Measurements from ENCODE around the gene SH3BP5.

The SH3BP5 gene

DNA sequence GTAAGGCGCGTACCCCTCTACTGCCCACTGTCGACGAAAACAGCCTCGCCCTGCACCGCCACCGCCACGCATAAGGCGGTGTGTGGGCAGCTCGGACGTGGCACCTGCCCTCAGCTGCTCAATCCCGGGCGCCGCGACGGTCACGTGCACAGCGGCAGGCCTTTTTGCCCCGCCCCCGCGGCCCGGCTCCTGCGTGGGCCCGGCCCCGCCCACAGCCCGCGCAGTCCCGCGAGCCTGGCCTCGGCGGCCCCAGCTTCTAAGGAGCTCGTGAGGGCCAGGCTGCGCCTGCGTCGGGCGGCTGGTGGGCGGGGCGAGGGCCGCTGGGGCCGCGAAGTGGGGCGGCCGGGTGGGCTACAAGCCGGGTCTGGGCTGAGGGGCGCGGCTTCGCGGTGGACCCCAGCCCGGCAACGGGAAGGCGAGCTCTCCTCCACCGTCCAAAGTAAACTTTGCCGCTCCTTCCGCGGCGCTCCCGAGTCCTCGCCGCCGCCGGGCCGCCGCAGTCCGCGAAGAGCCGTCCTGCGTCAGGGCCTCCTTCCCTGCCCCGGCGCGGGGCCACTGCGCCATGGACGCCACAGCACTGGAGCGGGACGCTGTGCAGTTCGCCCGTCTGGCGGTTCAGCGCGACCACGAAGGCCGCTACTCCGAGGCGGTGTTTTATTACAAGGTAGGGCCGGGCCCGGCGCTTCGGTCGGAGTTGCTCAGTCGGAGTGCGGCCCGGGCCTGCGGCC is 126.3 kb downstream of the SH3BP5 start, which contains the start of gene CAPN7:
Gene CAPN7, plus strand, starts transcription at position 313 of the 728 bp plus-strand sequence. Its CDS starts 250 bp downstream, at position 563.
- H3K79me2 ChIP-seq (ENCODE audit: control insufficient read depth, insufficient read depth, low read length, unreplicated experiment): peaks cover 42% of the 10 kb centered on the region
- peak within 1 kb of the TSS; percentile 100 for H3K4me3 ChIP-seq (ENCODE audit: low read depth, low read length)
- H3K36me3 ChIP-seq (ENCODE audit: insufficient read depth, low read length): no peaks in the 10 kb centered on the region
- H3K27ac ChIP-seq (ENCODE audit: low read depth, low read length): peak within 1 kb of the TSS; percentile 73
- no peaks in the 10 kb centered on the region for H3K27me3 ChIP-seq (ENCODE audit: insufficient read depth, low read length)
- H2AFZ ChIP-seq (ENCODE audit: low read length, unreplicated experiment): peak within 1 kb of the TSS; percentile 90
- H3K4me1 ChIP-seq (ENCODE audit: control insufficient read depth, insufficient read depth, low read length, unreplicated experiment): peaks cover 17% of the 10 kb centered on the region

DNA sequence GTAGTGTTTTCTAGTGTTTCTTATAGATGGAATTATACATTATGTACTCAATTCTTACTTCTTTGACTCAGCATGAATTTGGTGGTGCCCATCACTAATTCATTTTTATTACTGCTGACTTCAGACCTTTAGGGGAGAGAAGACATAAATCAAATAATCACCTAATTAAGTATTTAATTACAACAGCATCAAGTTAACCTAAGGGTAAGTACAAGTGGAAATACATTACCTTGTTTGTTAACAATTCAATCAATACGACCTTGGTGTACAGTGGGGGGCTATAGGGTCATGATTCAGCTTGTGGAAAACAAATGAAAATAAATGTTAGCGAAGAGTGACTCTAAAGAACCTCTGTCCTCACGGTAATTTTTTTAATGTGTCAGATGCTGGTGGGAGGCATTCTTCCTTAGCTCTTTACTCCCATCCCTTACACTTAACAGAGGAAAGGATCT is 126.9 kb downstream of the SH3BP5 start:
- Histone ChIP-seq H2AFZ (ENCODE audit: low read length, unreplicated experiment) (peak overlapping the region; percentile 71), H3K27ac (ENCODE audit: low read depth, low read length) (peak overlapping the region; percentile 32; the same call in 1 of the 2 replicates), H3K4me3 (ENCODE audit: low read depth, low read length) (peak overlapping the region; percentile 100), H3K4me1 (ENCODE audit: control insufficient read depth, insufficient read depth, low read length, unreplicated experiment) (peaks cover 17% of the 10 kb centered on the region), H3K27me3 (ENCODE audit: insufficient read depth, low read length) (no peaks in the 10 kb centered on the region), H3K36me3 (ENCODE audit: insufficient read depth, low read length) (no peaks in the 10 kb centered on the region), H3K79me2 (ENCODE audit: control insufficient read depth, insufficient read depth, low read length, unreplicated experiment) (peaks cover 36% of the 10 kb centered on the region)
